ENCODE data around the gene ABHD15. TPM values are rescaled to one million over a fixed set of nuclear protein-coding genes. Genes with fewer than 3 reads are reported as not detected.
A peak's percentile ranks its signal among the peaks of the same experiment; 100 is the strongest.

Gene ABHD15
- total RNA-seq, 3 donors from 2014 or later = 7.9 to 29.3 (median 9.8) TPM

DNA sequence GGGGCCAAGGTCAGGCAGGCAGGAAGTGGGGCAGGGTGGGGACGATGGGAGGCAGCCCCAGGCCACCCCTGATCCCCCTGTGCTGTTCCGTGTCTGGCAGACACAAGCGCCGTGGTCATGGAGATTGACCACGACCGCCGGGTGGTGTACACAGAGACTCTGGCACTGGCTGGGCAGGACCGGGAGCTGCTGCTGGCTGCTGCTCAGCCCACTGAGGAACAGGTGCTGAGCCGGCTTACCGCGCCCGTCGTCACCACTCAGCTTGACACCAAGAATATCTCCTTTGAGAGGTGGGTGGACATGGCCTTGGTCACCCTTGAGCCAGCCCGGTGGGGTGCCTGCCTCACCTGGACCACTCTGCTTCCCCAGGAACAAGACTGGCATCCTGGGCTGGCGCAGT is 42.1 kb upstream of the ABHD15 start:
- H3K27ac ChIP-seq = no peak overlapping the region
- intact Hi-C loops (cut with DNase I; ENCODE audit: low total_unique reads) = no loop called here
- no peak for TF ChIP-seq CTCF (IDR thresholded peaks at IDR 0.05)
- TF ChIP-seq POLR2AphosphoS5 (IDR thresholded peaks at IDR 0.05) = no peak
- TF ChIP-seq POLR2A (IDR thresholded peaks at IDR 0.05) = no peak

GRCh38 chr17:29607557-29608195 is 40.8 kb upstream of the ABHD15 start:
- Histone ChIP-seq H3K9me3 (no peaks in the 10 kb centered on the region), H3K4me3 (no peak overlapping the region), H3K36me3 (no peaks in the 10 kb centered on the region), H3K27ac (no peak overlapping the region), H3K4me1 (no peaks in the 10 kb centered on the region), H3K27me3 (no peaks in the 10 kb centered on the region)
- TF ChIP-seq CTCF (IDR thresholded peaks at IDR 0.05) = no peak
- no peak for TF ChIP-seq POLR2AphosphoS5 (IDR thresholded peaks at IDR 0.05)
- no peak for TF ChIP-seq POLR2A (IDR thresholded peaks at IDR 0.05)
- DNase-seq (ENCODE audit: low spot score in 2 of 2) = no peak
- intact Hi-C loops (cut with DNase I; ENCODE audit: low total_unique reads) = no loop called here

More for the DNA sequence above, 42.1 kb upstream of the ABHD15 start:
- Histone ChIP-seq H3K4me3 (no peak overlapping the region), H3K4me1 (peaks cover 0 to 7% of the 10 kb centered on the region in 2 donors), H3K36me3 (no peaks in the 10 kb centered on the region), H3K9me3 (no peaks in the 10 kb centered on the region), H3K27me3 (no peaks in the 10 kb centered on the region)
- DNase-seq (ENCODE audit: low spot score in 2 of 2) = no peak

DNA sequence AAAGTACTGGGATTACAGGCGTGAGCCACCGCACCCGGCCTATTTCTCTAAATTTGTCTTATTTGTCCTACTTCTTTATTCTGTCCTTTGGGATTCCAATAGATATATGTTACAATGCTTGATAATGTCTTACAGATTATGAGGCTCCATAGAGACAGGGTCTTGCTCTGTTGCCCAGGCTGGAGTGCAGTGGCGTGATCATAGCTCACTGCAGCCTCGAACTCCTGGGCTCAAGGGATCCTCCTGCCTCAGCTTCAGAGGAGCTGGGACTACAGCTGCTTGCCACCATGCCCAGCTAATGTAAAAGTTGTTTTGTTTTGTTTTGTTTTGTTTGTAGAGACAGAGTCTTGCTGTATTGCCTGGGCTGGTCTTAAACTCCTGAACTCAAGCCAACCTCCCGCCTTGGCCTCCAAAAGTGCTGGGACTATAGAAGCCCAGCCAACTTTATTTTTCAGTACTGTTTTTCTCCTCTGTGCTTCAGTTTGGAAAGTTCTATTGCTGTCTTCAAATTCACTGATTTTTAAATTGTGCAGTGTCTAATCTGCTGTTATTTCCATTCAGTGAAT is 36.4 kb upstream of the ABHD15 start:
- TF ChIP-seq POLR2AphosphoS5 (IDR thresholded peaks at IDR 0.05) (no peak), CTCF (IDR thresholded peaks at IDR 0.05) (no peak), POLR2A (IDR thresholded peaks at IDR 0.05) (no peak)
- H3K9me3 ChIP-seq = no peaks in the 10 kb centered on the region
- H3K36me3 ChIP-seq = no peaks in the 10 kb centered on the region
- H3K27ac ChIP-seq = no peak overlapping the region
- no peaks in the 10 kb centered on the region for H3K27me3 ChIP-seq
- no peak for DNase-seq (ENCODE audit: low spot score in 2 of 2)
- no peaks in the 10 kb centered on the region for H3K4me1 ChIP-seq
- intact Hi-C loops (cut with DNase I; ENCODE audit: low total_unique reads) = no loop called here
- no peak overlapping the region for H3K4me3 ChIP-seq

GRCh38 chr17:29597361-29598172 is 30.7 kb upstream of the ABHD15 start:
- Histone ChIP-seq H3K4me3 (no peak overlapping the region), H3K36me3 (no peaks in the 10 kb centered on the region), H3K4me1 (peaks cover 0 to 3% of the 10 kb centered on the region in 2 donors), H3K27ac (no peak overlapping the region), H3K9me3 (no peaks in the 10 kb centered on the region), H3K27me3 (no peaks in the 10 kb centered on the region)
- TF ChIP-seq POLR2A (IDR thresholded peaks at IDR 0.05) = no peak
- no peak for TF ChIP-seq CTCF (IDR thresholded peaks at IDR 0.05)
- TF ChIP-seq POLR2AphosphoS5 (IDR thresholded peaks at IDR 0.05) = no peak
- intact Hi-C loops (cut with DNase I; ENCODE audit: low total_unique reads) = no loop called here
- DNase-seq (ENCODE audit: low spot score in 2 of 2) = no peak

DNA sequence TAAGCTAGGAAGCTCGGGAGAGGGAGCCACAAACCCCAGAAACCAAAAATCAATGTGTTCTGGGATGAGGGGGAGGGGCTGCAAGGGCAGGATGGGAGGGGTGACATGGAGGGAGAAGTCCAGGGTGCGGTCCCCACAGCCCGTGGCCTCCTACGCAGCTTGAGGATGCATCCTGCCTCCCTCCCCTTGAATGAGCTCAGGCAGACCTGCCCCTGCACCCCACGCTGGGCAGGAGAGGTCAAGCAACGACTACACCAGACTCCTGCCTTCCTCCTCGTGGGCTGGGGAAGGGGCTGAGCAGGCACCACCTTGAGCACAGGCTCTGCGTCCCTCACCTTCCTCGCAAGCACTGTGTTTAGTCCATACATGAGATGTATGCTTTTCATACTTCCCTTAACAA is 30.0 kb upstream of the ABHD15 start:
- H3K9me3 ChIP-seq = no peaks in the 10 kb centered on the region
- H3K4me1 ChIP-seq = peaks cover 2 to 10% of the 10 kb centered on the region in 2 donors
- no peaks in the 10 kb centered on the region for H3K36me3 ChIP-seq
- intact Hi-C loops (cut with DNase I; ENCODE audit: low total_unique reads) = no loop called here
- H3K27me3 ChIP-seq = no peaks in the 10 kb centered on the region
- no peak for DNase-seq (ENCODE audit: low spot score in 2 of 2)
- TF ChIP-seq CTCF (IDR thresholded peaks at IDR 0.05) = no peak
- TF ChIP-seq POLR2AphosphoS5 (IDR thresholded peaks at IDR 0.05) = no peak
- TF ChIP-seq POLR2A (IDR thresholded peaks at IDR 0.05) = no peak
- peak overlapping the region in 1 of 2 donors; percentile 52 for H3K27ac ChIP-seq
- no peak overlapping the region for H3K4me3 ChIP-seq
